HCT116 (cell line): ENCODE measurements around the gene MRPL16. TPM values are rescaled to one million over a fixed set of nuclear protein-coding genes. Genes with fewer than 3 reads are reported as not detected.

Source experiments
- ATAC-seq: fragments of 200-7000 bp; cut with Tn5 transposase; 2 replicates; pipeline ENCODE4 v1.9.1; 2020; ENCODE audit warnings: mild to moderate bottlenecking, moderate library complexity
- BruUV-seq: library from RNA; stranded (reverse); fragments of 400-500 nt; replicated peaks from 2 replicates; lab custom pipeline; 2021; lab: Mats Ljungman, UMichigan
- CTCF ChIA-PET: fragments of 300-600 bp; sonication (Branson Sonifier 250); formaldehyde crosslinking; loops from one replicate; lab custom pipeline; 2021; ENCODE audit warnings: antibody characterized with exemption; lab: Charles Lee
- POLR2A ChIA-PET: fragments of 300-600, 350-600 bp; sonication (Branson Sonifier 250); formaldehyde crosslinking; loops from one replicate; lab custom pipeline; 2021; ENCODE audit warnings: antibody characterized with exemption; lab: Charles Lee
- RAD21 ChIA-PET, 2 experiments: fragments of 300-600 bp; sonication (Branson Sonifier 250); formaldehyde crosslinking; loops; one replicate each; lab custom pipeline; 2023; ENCODE audit warnings: low total read pairs in 2 of 2; ENCODE audit not compliant: uncharacterized antibody in 2 of 2, unreplicated experiment in 2 of 2, low non-redundant PET in 1 of 2; lab: Charles Lee
- DNase-seq: peaks from one replicate; pipeline ENCODE4 v3.0.0-alpha.2; 2010; ENCODE audit warnings: low read depth, low spot score
- H2AFZ ChIP-seq: fragments of 200-600 bp; shearing (Covaris generic), sonication (generic); 2 replicates; pipeline ENCODE4 v1.6.1; 2017; ENCODE audit warnings: low read depth, mixed run types, mixed read lengths, antibody characterized with exemption, low read length; ENCODE audit not compliant: poor library complexity, severe bottlenecking
- H3K27ac ChIP-seq: 2 replicates; pipeline ENCODE4 v1.5.1; 2012; ENCODE audit warnings: low read depth, low read length
- H3K27me3 ChIP-seq: fragments of 200-600 bp; sonication (generic); 2 replicates; pipeline ENCODE4 v1.6.1; 2016; ENCODE audit warnings: mixed run types, low read length, mixed read lengths; ENCODE audit not compliant: insufficient read depth
- H3K36me3 ChIP-seq, 2 experiments: fragments of 200-500 bp in 1 of 2; fragments of 200-600 bp in 1 of 2; sonication (Bioruptor generic) in 1 of 2; sonication (generic) in 1 of 2; 2 replicates each; pipeline versions ENCODE4 v1.5.1 to v1.6.1; 2014 to 2016; ENCODE audit warnings: low read length in 2 of 2, inconsistent platforms in 1 of 2, mixed read lengths in 1 of 2, mixed run types in 1 of 2; ENCODE audit not compliant: insufficient read depth in 2 of 2, control insufficient read depth in 1 of 2
- H3K4me1 ChIP-seq, 2 experiments: fragments of 200-600 bp in 1 of 2; sonication (generic) in 1 of 2; 2 replicates each; pipeline versions ENCODE4 v1.5.1 to v1.6.1; 2012 to 2017; ENCODE audit warnings: low read length in 2 of 2, inconsistent platforms in 1 of 2, mild to moderate bottlenecking in 1 of 2, mixed read lengths in 1 of 2, mixed run types in 1 of 2, moderate library complexity in 1 of 2; ENCODE audit not compliant: insufficient read depth in 2 of 2, control insufficient read depth in 1 of 2
- H3K4me2 ChIP-seq: fragments of 200-600 bp; sonication (generic); 2 replicates; pipeline ENCODE4 v1.6.1; 2017; ENCODE audit warnings: mixed run types, low read length, mixed read lengths
- H3K4me3 ChIP-seq, 2 experiments: fragments of 200-600 bp in 1 of 2; sonication (generic) in 1 of 2; replicated peaks in 1 of 2; 2 replicates each; pipeline ENCODE4 v1.5.1; 2011 to 2016; ENCODE audit warnings: low read length in 2 of 2, control low read depth in 1 of 2, low read depth in 1 of 2, mild to moderate bottlenecking in 1 of 2, mixed read lengths in 1 of 2, mixed run types in 1 of 2
- H3K79me2 ChIP-seq: fragments of 200-600 bp; sonication (generic); 2 replicates; pipeline ENCODE4 v1.6.1; 2017; ENCODE audit warnings: mild to moderate bottlenecking, mixed run types, low read length, moderate library complexity, mixed read lengths; ENCODE audit not compliant: insufficient read depth
- H3K9ac ChIP-seq: fragments of 200-600 bp; sonication (generic); 2 replicates; pipeline ENCODE4 v1.6.1; 2016; ENCODE audit warnings: low read length, mixed read lengths
- H3K9me2 ChIP-seq: fragments of 200-600 bp; sonication (generic), shearing (Covaris generic); 2 replicates; pipeline ENCODE4 v1.6.1; 2017; ENCODE audit warnings: mixed run types, mild to moderate bottlenecking, moderate library complexity; ENCODE audit not compliant: insufficient read depth
- H3K9me3 ChIP-seq, 2 experiments: fragments of 200-500 bp in 1 of 2; fragments of 200-600 bp in 1 of 2; sonication (Bioruptor generic) in 1 of 2; sonication (generic) in 1 of 2; 2 replicates each; pipeline ENCODE4 v1.6.1; 2014 to 2017; ENCODE audit warnings: low read length in 2 of 2, mixed read lengths in 2 of 2, inconsistent platforms in 1 of 2, low read depth in 1 of 2, mild to moderate bottlenecking in 1 of 2, mixed run types in 1 of 2, moderate library complexity in 1 of 2; ENCODE audit not compliant: control insufficient read depth in 1 of 2, insufficient read depth in 1 of 2
- H4K20me1 ChIP-seq: fragments of 200-600 bp; sonication (generic), shearing (Covaris generic); 2 replicates; pipeline ENCODE4 v1.6.1; 2017; ENCODE audit warnings: mixed run types, mild to moderate bottlenecking, moderate library complexity; ENCODE audit not compliant: insufficient read depth
- CBX3 ChIP-seq: IDR thresholded peaks from 2 replicates; pipeline ENCODE4 v1.6.1; 2012; ENCODE audit warnings: low read depth
- CEBPB ChIP-seq: IDR thresholded peaks from 2 replicates; pipeline ENCODE4 v1.6.1; 2012; ENCODE audit warnings: low read depth
- EZH2 ChIP-seq: fragments of 200-600 bp; sonication (generic); IDR thresholded peaks from 2 replicates; pipeline ENCODE4 v1.6.1; 2017; ENCODE audit warnings: antibody characterized with exemption, mixed run types
- FOSL1 ChIP-seq: IDR thresholded peaks from 2 replicates; pipeline ENCODE4 v1.6.1; 2012; ENCODE audit warnings: low read depth
- JUND ChIP-seq: IDR thresholded peaks from 2 replicates; pipeline ENCODE4 v1.6.1; 2012
- POLR2A ChIP-seq: IDR thresholded peaks from 2 replicates; pipeline ENCODE4 v1.7.0; 2011; ENCODE audit warnings: borderline replicate concordance; ENCODE audit not compliant: insufficient read depth, insufficient read length; ENCODE audit errors: extremely low read depth
- RAD21 ChIP-seq: IDR thresholded peaks from 2 replicates; pipeline ENCODE4 v1.6.1; 2012; ENCODE audit warnings: low read depth, mild to moderate bottlenecking
- SP1 ChIP-seq: IDR thresholded peaks from 2 replicates; pipeline ENCODE4 v1.6.1; 2012; ENCODE audit warnings: low read depth
- ZFX ChIP-seq: fragments of 450-650 bp; IDR thresholded peaks from 2 replicates; pipeline ENCODE4 v1.6.1; 2017
- intact Hi-C: fragments of 100-400 bp; cut with micrococcal nuclease; formaldehyde crosslinking; loops from 2 replicates; pipeline ENCODE4 v1.10.0; 2022
- total RNA-seq: library from RNA; stranded (reverse); gene quantifications from one replicate; pipeline ENCODE4 v1.2.1, GENCODE V29; 2021; ENCODE audit not compliant: unreplicated experiment
- TF ChIP-seq, protein P1 (sequence below): IDR thresholded peaks from 2 replicates; pipeline ENCODE4 v1.6.1; 2011; ENCODE audit warnings: mild to moderate bottlenecking, low read length, moderate library complexity; ENCODE audit not compliant: insufficient replicate concordance; ENCODE audit errors: extremely low read depth
- TF ChIP-seq, protein P2 (sequence below), 3 experiments: fragments of 200-600 bp in 1 of 3; sonication (generic) in 1 of 3; IDR thresholded peaks in 2 of 3; conservative IDR thresholded peaks in 1 of 3; 2 replicates each; pipeline ENCODE4 v1.5.1; 2012 to 2017; ENCODE audit warnings: low read depth in 2 of 3, low read length in 2 of 3, antibody characterized with exemption in 1 of 3, borderline replicate concordance in 1 of 3, control low read depth in 1 of 3, mild to moderate bottlenecking in 1 of 3, mixed read lengths in 1 of 3, mixed run types in 1 of 3, moderate library complexity in 1 of 3; ENCODE audit not compliant: insufficient read depth in 1 of 3
- TF ChIP-seq, protein P3 (sequence below): IDR thresholded peaks from 2 replicates; pipeline ENCODE4 v1.6.1; 2012

MRPL16 gene
- total RNA-seq, 1 experiment from 2014 or later, result 61.0 TPM

DNA sequence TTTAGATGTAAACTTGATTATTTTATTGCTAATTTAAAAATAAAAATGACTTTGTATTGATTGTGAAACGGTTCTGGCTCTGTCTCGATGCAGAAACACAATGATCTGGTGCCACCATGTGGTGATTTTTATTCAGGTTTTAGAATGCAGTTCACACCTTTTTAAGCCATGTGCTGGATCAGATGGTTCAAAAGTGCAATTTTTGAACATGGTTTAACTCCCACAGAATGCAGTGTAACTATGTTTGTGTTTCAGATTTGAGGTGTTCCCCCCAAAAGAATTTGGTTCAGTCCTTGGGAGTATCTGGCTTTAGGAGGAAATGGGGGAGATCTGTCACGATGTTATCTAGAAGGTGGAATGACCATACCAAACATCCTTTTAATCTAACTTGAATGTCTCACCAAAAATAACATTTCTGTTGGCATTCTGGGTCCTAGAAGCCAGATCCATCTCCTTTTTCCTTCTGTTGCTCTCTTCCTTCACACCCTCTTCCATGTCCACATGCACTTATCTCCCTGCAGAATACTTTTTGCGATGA is 7.9 kb downstream of the MRPL16 start:
- H4K20me1 ChIP-seq, result no peaks in the 10 kb centered on the region
- RAD21 ChIA-PET, result no interaction called here
- no peak overlapping the region for H3K9ac ChIP-seq
- no peak overlapping the region for H3K4me2 ChIP-seq
- DNase-seq, result peak; percentile 46
- H3K9me3 ChIP-seq, result no peaks in the 10 kb centered on the region
- CTCF ChIA-PET, result interaction anchor here (0.9 to 3.3 kb wide), 4 partner anchors 47 to 122 kb away, joined by 3 to 40 read pairs (median 4); partner anchors contain the start of gene STX3
- TF ChIP-seq POLR2A (no peak), CBX3 (peak; percentile 96), FOSL1 (no peak), ZFX (no peak), RAD21 (peak; percentile 94), CEBPB (peak; percentile 81), JUND (no peak), SP1 (0 out of 2 replicates have a peak, but pooled peaks have one; percentile 12), EZH2 (no peak)
- TF ChIP-seq, protein P1, sequence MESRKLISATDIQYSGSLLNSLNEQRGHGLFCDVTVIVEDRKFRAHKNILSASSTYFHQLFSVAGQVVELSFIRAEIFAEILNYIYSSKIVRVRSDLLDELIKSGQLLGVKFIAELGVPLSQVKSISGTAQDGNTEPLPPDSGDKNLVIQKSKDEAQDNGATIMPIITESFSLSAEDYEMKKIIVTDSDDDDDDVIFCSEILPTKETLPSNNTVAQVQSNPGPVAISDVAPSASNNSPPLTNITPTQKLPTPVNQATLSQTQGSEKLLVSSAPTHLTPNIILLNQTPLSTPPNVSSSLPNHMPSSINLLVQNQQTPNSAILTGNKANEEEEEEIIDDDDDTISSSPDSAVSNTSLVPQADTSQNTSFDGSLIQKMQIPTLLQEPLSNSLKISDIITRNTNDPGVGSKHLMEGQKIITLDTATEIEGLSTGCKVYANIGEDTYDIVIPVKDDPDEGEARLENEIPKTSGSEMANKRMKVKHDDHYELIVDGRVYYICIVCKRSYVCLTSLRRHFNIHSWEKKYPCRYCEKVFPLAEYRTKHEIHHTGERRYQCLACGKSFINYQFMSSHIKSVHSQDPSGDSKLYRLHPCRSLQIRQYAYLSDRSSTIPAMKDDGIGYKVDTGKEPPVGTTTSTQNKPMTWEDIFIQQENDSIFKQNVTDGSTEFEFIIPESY, result no peak
- TF ChIP-seq, protein P2, sequence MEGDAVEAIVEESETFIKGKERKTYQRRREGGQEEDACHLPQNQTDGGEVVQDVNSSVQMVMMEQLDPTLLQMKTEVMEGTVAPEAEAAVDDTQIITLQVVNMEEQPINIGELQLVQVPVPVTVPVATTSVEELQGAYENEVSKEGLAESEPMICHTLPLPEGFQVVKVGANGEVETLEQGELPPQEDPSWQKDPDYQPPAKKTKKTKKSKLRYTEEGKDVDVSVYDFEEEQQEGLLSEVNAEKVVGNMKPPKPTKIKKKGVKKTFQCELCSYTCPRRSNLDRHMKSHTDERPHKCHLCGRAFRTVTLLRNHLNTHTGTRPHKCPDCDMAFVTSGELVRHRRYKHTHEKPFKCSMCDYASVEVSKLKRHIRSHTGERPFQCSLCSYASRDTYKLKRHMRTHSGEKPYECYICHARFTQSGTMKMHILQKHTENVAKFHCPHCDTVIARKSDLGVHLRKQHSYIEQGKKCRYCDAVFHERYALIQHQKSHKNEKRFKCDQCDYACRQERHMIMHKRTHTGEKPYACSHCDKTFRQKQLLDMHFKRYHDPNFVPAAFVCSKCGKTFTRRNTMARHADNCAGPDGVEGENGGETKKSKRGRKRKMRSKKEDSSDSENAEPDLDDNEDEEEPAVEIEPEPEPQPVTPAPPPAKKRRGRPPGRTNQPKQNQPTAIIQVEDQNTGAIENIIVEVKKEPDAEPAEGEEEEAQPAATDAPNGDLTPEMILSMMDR (IDR thresholded peaks at IDR 0.05 in 2 of 3, conservative IDR thresholded peaks at IDR 0.05 in 1 of 3; ENCODE audit: borderline replicate concordance in 1 of 3, insufficient read depth in 1 of 3, low read depth in 2 of 3, low read length in 2 of 3), result peak; percentile 41 to 95 (median 66); a peak in 5 of 6 replicates
- TF ChIP-seq, protein P3, sequence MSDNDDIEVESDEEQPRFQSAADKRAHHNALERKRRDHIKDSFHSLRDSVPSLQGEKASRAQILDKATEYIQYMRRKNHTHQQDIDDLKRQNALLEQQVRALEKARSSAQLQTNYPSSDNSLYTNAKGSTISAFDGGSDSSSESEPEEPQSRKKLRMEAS, result peak; percentile 99
- H3K4me3 ChIP-seq, result no peak overlapping the region
- no peaks in the 10 kb centered on the region for H3K27me3 ChIP-seq
- no TSS peak for BruUV-seq
- H3K9me2 ChIP-seq, result no peaks in the 10 kb centered on the region
- H2AFZ ChIP-seq, result no peak overlapping the region
- POLR2A ChIA-PET, result interaction anchor here (2.3 kb wide), 1 partner anchor 47 kb away, joined by 15 read pairs; the partner anchor contains the start of gene STX3
- H3K4me1 ChIP-seq, result peaks cover 0 to 7% of the 10 kb centered on the region in 2 experiments; a peak in 1 of 4 replicates
- peak; percentile 67 for ATAC-seq
- no peaks in the 10 kb centered on the region; the same call in 1 of the 2 replicates for H3K79me2 ChIP-seq
- peaks cover 12 to 25% of the 10 kb centered on the region in 2 experiments; a peak in 3 of 4 replicates for H3K36me3 ChIP-seq
- H3K27ac ChIP-seq, result no peak overlapping the region
- intact Hi-C loops, result loop anchor here (1.0 to 10.0 kb wide), 4 partner anchors 48 to 368 kb away; partner anchors contain the start of gene OR5A1
